Stimulated activated naive CD8-positive, alpha-beta T cell treated with anti-CD3 and anti-CD28 coated beads, Interleukin-15, Interleukin-2, amounts not matched to agents 100 ng/mL and 50 ng/mL, for 24 hours (primary cell): ENCODE measurements around the gene MARCHF3.
"Not testable (repeated sequence)": the region's sequence is repeated elsewhere in the genome, so short reads cannot be mapped to it uniquely, and the experiment has no call there.

ENCODE experiments used
- H3K27ac Mint-ChIP-seq: one replicate; pipeline ENCODE4 v1.8.0; 2021; ENCODE audit warnings: mild to moderate bottlenecking, mixed read lengths
- H3K27me3 Mint-ChIP-seq: one replicate; pipeline ENCODE4 v1.8.0; 2021; ENCODE audit warnings: mixed read lengths
- H3K36me3 Mint-ChIP-seq: one replicate; pipeline ENCODE4 v1.8.0; 2021; ENCODE audit warnings: low read depth, mixed read lengths
- H3K4me1 Mint-ChIP-seq: one replicate; pipeline ENCODE4 v1.8.0; 2021; ENCODE audit warnings: low read depth, mixed read lengths
- H3K4me3 Mint-ChIP-seq: one replicate; pipeline ENCODE4 v1.8.0; 2021; ENCODE audit warnings: mild to moderate bottlenecking, mixed read lengths
- H3K9me3 Mint-ChIP-seq: one replicate; pipeline ENCODE4 v1.8.0; 2021; ENCODE audit warnings: mixed read lengths

The MARCHF3 gene

DNA sequence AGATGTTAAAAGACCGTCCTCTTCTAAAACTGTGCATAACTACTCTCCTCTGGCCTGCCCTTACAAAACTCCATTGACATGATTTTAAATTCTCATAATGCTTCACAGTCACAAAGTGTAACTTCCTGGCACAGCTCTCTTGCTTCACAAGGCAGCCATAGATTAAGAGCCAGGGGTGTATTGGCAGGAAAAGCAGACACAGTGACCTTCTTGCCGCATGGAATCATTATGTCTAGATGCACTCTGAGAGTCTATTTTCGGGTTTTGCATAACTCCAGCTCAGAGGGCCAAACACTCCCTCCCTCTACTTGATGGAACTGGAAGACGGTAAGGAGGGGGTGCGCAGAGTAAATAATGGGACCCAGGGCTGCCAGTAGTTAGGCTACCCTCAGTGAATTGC is 110.1 kb downstream of the MARCHF3 start:
- peaks cover 2% of the 10 kb centered on the region for H3K36me3 Mint-ChIP-seq
- H3K9me3 Mint-ChIP-seq, result no peaks in the 10 kb centered on the region
- H3K4me1 Mint-ChIP-seq, result no peaks in the 10 kb centered on the region
- no peak overlapping the region for H3K4me3 Mint-ChIP-seq
- H3K27me3 Mint-ChIP-seq, result no peaks in the 10 kb centered on the region
- H3K27ac Mint-ChIP-seq, result no peak overlapping the region

DNA sequence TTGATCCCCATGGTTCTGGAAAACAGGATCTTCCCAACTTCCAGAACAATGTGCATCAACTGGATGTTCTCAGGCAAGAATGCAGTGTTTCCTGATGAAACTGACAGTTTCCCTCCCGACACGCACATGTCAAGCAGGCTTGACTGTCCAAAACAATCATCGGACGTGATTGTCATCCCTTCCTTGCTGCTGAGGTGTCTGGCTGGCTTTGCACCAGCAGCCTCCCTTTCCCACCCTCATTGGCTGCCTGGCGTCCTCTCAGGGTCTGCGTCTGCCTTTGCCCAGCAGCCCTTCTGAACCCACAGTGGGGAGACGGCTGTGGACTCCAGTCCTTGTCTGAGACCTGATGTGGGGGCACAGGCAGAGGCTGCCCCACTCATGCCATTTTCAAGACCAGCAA is 110.8 kb downstream of the MARCHF3 start:
- peaks cover 4% of the 10 kb centered on the region for H3K36me3 Mint-ChIP-seq
- H3K4me1 Mint-ChIP-seq, result no peaks in the 10 kb centered on the region
- no peaks in the 10 kb centered on the region for H3K27me3 Mint-ChIP-seq
- no peaks in the 10 kb centered on the region for H3K9me3 Mint-ChIP-seq
- H3K27ac Mint-ChIP-seq, result no peak overlapping the region
- no peak overlapping the region for H3K4me3 Mint-ChIP-seq

DNA sequence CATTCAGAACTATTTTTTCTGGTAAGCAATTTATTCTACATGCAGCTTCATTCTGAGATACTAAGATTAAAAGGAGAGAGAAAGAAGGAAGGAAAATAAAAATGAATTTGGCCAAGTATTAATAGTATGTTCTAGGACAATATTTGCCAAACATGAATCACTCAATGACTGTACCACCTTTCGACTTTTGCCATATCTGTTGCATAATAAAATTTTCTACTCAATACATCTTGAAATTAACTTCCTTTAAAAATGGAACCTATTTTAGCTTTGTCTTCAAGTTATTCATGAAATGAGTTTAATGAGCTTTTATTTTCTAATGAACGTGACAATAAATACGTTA is 111.8 kb downstream of the MARCHF3 start:
- Mint-ChIP-seq H3K9me3 (no peaks in the 10 kb centered on the region), H3K4me1 (no peaks in the 10 kb centered on the region), H3K36me3 (peaks cover 5% of the 10 kb centered on the region), H3K27me3 (no peaks in the 10 kb centered on the region), H3K27ac (no peak overlapping the region), H3K4me3 (no peak overlapping the region)

DNA sequence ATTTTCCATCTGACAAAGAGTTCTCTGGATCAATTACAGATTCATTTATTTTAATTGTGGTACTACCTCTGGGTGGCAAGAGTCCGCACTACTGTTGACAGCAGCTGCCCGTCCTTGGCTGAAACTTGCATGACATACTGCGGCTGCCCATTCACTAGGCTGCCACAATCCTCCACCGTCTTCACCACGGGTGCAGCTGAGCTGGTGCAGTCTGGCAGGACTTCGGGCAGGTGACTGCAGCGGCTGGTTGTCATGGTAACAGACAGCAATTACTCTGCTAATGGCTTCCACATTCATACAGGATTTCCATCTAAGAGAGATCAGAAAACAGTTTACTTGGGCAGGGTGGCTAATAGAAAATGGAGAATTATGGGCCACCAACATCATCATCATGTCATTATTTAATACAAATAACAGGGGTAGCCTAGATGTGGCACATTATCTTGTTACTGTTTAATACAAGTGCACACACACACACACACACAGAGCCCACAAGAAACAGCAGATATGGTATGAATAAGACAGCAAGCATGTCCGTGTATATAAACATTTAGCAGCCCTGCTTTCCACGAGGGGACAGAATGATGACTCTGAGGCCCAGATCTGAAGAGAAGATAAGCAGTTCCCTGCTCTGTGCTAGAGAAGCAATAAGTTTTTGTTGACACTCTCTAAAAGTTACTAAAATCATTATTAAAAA is 112.3 kb downstream of the MARCHF3 start:
- H3K36me3 Mint-ChIP-seq, result peaks cover 9% of the 10 kb centered on the region
- no peaks in the 10 kb centered on the region for H3K27me3 Mint-ChIP-seq
- H3K27ac Mint-ChIP-seq, result no peak overlapping the region
- no peak overlapping the region for H3K4me3 Mint-ChIP-seq
- no peaks in the 10 kb centered on the region for H3K4me1 Mint-ChIP-seq
- H3K9me3 Mint-ChIP-seq, result no peaks in the 10 kb centered on the region

DNA sequence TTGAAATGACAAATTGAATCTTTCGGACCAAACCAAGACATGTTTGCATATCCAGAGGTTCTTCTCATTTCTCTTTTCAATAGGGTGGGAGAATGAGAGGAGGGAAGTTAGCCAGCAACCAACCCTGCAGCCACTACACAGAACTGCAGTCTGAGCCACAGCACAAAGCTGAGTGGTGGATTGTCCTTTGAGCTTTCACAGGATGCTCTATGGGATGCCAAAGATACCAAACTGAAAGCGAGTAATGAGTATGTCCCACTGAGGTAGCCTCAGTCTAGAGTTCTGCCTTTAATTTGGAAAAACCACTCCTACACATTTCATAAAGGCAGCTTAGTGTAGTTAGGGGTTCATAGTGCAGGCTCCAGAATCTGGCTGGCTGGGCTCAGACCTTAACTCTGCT is 114.9 kb downstream of the MARCHF3 start:
- no peaks in the 10 kb centered on the region for H3K27me3 Mint-ChIP-seq
- H3K36me3 Mint-ChIP-seq, result peaks cover 32% of the 10 kb centered on the region
- peaks cover 6% of the 10 kb centered on the region for H3K9me3 Mint-ChIP-seq
- H3K4me3 Mint-ChIP-seq, result no peak overlapping the region
- H3K27ac Mint-ChIP-seq, result no peak overlapping the region
- H3K4me1 Mint-ChIP-seq, result no peaks in the 10 kb centered on the region

DNA sequence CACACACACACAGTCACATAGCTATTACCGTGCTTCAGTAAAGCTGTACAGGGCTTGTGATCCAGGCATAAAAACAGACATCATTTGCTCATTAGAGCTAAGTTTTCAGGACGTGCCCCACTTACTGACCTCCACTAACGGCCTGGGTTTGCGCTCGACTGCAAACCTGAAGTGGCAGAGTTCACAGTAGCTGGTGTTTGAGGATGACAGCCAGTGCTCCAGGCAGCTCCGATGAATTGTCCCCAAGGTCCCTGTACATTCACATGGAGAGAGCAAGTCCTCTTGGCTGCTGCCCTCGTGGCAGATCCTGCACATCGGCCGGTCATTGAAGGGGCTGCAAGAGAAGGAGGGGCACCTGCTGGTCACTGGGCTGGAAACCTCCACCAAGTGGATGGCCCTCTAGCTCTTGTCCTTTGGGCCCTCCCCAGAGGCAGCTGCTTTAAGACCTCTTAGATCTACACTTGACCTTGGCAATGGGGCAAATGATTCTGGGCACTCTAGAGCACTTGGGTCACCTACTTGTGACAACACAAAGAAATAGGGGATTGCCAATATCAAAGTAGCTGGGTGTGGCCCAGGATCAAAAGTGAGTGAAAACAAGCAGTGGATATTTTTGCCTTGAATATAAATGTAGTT is 115.4 kb downstream of the MARCHF3 start:
- H3K36me3 Mint-ChIP-seq, result peaks cover 38% of the 10 kb centered on the region
- no peaks in the 10 kb centered on the region for H3K27me3 Mint-ChIP-seq
- no peak overlapping the region for H3K4me3 Mint-ChIP-seq
- peaks cover 8% of the 10 kb centered on the region for H3K9me3 Mint-ChIP-seq
- no peaks in the 10 kb centered on the region for H3K4me1 Mint-ChIP-seq
- H3K27ac Mint-ChIP-seq, result no peak overlapping the region

DNA sequence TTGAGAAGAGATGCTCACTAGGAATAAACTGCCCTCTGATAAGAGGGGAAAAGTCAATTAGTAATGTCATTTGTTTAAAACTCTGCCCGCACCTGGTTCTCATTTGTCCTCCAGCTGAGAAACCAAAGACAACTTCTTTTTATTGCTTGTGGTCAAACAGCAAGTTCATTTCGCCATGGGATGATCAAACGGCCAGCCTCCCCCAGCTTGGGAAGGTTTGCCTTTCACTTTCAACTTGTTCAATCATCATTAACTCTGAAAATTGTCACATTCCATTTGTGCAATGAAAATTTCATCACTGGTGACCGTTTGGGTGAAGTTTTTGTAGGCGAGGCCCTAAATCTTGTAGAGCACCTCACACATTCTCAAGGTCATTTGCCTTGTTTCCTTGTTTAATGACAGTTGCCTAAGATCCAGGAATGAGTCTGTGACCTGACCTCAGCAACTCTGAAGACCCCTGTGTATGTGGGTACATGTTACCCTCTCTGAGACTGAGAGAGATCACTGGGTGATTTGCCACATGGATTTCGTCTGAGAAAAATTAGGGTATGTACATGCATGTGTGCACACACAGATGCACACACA is 117.7 kb downstream of the MARCHF3 start:
- no peak overlapping the region for H3K27ac Mint-ChIP-seq
- H3K27me3 Mint-ChIP-seq, result no peaks in the 10 kb centered on the region
- H3K9me3 Mint-ChIP-seq, result peaks cover 20% of the 10 kb centered on the region
- H3K36me3 Mint-ChIP-seq, result peaks cover 51% of the 10 kb centered on the region
- no peak overlapping the region for H3K4me3 Mint-ChIP-seq
- H3K4me1 Mint-ChIP-seq, result no peaks in the 10 kb centered on the region

DNA sequence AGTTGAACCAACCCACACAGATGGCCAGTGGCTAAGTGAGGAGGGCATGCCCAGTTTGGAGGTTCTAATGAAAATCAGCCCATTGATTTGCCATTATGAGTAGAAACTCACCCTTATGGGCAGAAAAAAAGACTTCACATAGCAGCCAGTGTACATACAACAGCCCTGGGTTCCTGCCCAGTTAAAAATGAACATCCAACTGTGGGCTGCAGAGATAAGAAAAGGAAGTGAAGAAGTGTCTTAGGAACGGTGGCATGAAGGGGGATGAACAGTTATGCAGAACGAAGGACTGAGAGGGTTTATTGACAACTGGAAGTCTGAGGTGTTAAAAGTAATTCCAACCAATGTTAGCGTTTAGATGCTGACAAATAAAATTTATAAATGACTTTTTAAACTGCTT is 118.4 kb downstream of the MARCHF3 start:
- Mint-ChIP-seq H3K27ac (no peak overlapping the region), H3K4me3 (no peak overlapping the region)

DNA sequence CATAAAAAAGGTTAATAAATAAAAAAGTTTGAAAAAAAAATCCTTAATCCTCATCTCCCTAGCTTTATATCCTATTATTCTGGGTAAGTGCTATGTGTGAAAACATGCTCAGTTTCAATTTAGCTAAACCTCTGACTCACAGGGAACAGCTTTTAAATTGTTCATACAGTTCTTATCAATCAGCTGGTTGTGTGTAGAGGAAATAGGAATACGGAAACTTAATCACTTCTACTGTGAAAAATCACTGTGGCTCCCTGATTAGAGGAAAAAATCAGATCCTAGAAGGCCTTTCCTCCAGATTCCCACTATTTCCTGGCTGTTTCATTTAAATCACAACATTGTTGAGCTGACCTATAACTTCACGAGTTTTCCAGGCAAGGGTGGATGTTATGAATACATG is 120.5 kb downstream of the MARCHF3 start:
- H3K4me3 Mint-ChIP-seq, result no peak overlapping the region
- H3K27ac Mint-ChIP-seq, result no peak overlapping the region
- H3K27me3 Mint-ChIP-seq, result no peaks in the 10 kb centered on the region
- peaks cover 47% of the 10 kb centered on the region for H3K36me3 Mint-ChIP-seq
- no peaks in the 10 kb centered on the region for H3K4me1 Mint-ChIP-seq
- peaks cover 20% of the 10 kb centered on the region for H3K9me3 Mint-ChIP-seq

More for the DNA sequence above, 118.4 kb downstream of the MARCHF3 start:
- peaks cover 20% of the 10 kb centered on the region for H3K9me3 Mint-ChIP-seq
- no peaks in the 10 kb centered on the region for H3K27me3 Mint-ChIP-seq
- peaks cover 51% of the 10 kb centered on the region for H3K36me3 Mint-ChIP-seq
- H3K4me1 Mint-ChIP-seq, result no peaks in the 10 kb centered on the region

DNA sequence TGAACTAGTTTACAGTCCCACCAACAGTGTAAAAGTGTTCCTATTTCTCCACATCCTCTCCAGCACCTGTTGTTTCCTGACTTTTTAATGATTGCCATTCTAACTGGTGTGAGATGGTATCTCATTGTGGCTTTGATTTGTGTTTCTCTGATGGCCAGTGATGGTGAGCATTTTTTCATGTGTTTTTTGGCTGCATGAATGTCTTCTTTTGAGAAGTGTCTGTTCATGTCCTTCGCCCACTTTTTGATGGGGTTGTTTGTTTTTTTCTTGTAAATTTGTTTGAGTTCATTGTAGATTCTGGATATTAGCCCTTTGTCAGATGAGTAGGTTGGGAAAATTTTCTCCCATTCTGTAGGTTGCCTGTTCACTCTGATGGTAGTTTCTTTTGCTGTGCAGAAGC is 126.0 kb downstream of the MARCHF3 start:
- peaks cover 12% of the 10 kb centered on the region for H3K36me3 Mint-ChIP-seq
- not testable (repeated sequence) for H3K27ac Mint-ChIP-seq, H3K9me3 Mint-ChIP-seq, H3K27me3 Mint-ChIP-seq, H3K4me3 Mint-ChIP-seq, H3K4me1 Mint-ChIP-seq

DNA sequence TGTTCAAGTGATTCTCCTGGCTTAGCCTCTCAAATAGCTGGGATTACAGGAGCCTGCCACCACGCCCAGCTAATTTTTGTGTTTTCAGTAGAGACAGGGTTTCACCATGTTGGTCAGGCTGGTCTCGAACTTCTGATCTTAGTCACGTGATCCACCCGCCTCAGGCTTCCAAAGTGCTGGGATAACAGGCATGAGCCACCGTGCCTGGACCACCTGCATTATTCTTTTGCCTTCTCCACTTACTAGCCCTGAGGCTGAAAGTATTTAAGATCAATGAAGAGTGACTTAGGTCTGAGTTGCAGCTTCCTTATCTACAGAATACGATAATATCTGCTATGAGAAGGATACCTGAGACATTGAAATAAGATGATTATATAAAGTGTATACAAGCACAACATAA is 129.6 kb downstream of the MARCHF3 start:
- Mint-ChIP-seq H3K9me3 (no peaks in the 10 kb centered on the region), H3K27me3 (no peaks in the 10 kb centered on the region), H3K27ac (no peak overlapping the region), H3K4me3 (no peak overlapping the region), H3K36me3 (peaks cover 13% of the 10 kb centered on the region), H3K4me1 (no peaks in the 10 kb centered on the region)

DNA sequence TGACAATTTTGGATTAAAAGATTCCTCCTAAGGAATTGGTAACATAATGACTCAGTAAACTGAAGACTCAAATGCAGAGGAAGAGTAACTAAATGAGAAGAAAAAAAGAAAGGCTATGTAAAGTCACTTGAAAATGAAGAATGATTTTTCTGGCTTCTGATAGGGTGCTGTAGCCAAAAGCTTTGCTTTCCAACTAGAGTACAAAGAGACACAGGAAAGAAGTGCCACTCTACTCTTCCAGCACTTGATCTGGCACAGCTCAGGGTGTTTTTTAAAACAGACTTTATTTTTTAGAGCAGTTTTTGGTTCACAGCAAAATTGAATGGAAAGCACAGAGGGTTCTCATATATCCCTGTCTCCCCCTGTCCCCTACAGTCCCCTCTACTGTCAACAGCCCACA is 130.9 kb downstream of the MARCHF3 start:
- peaks cover 13% of the 10 kb centered on the region for H3K36me3 Mint-ChIP-seq
- no peak overlapping the region for H3K27ac Mint-ChIP-seq
- H3K27me3 Mint-ChIP-seq, result no peaks in the 10 kb centered on the region

DNA sequence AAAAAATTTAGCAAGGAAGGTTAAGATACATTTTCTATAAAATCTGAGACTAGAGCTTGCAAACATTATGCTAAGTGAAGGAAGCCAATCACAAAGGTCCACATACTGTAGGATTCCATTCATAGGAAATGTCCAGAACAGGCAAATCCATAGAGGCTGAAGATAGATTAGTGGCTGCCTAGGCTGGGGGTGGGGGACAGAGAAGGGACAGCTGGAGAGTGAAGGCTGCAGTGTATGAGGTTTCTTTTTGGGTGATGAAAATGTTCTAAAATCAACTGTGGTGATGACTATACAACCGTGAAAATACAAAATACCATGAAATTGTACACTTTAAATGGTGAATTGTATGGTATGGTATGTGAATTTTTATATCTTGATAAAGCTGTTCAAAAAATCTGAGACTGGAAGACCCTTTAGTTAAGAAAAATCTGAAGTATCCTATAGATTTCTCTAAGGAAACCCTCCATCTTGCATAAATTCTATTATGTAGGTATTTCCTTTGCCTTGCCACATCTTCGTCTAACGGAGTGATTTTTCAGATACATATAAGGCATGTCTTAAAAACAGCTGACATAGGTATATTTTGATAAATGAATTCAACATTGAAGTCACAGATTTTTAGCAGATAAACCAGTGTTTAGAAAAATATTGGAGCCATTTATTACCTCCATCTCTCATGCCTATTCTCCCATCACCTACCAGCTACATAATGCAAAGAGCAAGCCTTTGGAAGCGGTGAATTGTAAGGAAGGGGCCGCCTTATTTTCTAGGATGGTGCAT is 132.3 kb downstream of the MARCHF3 start:
- Mint-ChIP-seq H3K4me1 (no peaks in the 10 kb centered on the region), H3K27me3 (no peaks in the 10 kb centered on the region), H3K36me3 (peaks cover 13% of the 10 kb centered on the region), H3K4me3 (no peak overlapping the region), H3K27ac (no peak overlapping the region), H3K9me3 (no peaks in the 10 kb centered on the region)

More for the DNA sequence above, 130.9 kb downstream of the MARCHF3 start:
- Mint-ChIP-seq H3K9me3 (no peaks in the 10 kb centered on the region), H3K4me1 (no peaks in the 10 kb centered on the region), H3K4me3 (no peak overlapping the region)

DNA sequence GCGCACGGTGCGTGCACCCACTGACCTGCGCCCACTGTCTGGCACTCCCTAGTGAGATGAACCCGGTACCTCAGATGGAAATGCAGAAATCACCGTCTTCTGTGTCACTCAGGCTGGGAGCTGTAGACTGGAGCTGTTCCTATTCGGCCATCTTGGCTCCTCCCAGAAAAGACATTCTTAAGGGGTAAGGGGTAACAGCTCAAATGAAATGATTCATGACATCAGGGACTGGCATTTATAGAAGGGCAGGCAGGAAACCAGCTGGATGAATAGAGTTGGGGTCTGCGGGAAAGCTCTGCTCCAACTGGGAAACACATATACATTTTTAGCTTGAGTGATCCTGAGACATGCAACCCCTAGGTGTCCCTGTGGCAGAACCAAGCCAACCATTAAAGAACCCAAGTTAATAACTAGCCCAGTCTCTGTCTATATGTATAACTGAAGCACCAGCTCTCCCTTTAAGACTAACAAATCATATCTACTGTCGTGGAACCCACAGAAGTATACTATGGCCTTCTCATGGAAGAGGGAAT is 134.1 kb downstream of the MARCHF3 start:
- Mint-ChIP-seq H3K27ac (no peak overlapping the region), H3K4me3 (no peak overlapping the region), H3K27me3 (no peaks in the 10 kb centered on the region), H3K36me3 (peaks cover 10% of the 10 kb centered on the region), H3K4me1 (no peaks in the 10 kb centered on the region), H3K9me3 (no peaks in the 10 kb centered on the region)

DNA sequence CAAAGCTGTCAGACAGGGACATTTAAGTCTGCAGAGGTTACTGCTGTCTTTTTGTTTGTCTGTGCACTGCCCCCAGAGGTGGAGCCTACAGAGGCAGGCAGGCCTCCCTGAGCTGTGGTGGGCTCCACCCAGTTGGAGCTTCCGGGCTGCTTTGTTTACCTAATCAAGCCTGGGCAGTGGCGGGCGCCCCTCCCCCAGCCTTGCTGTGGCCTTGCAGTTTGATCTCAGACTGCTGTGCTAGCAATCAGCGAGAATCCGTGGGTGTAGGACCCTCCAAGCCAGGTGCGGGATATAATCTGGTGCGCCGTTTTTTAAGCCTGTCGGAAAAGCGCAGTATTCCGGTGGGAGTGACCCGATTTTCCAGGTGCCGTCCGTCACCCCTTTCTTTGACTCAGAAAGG is 134.6 kb downstream of the MARCHF3 start:
- not testable (repeated sequence) for H3K9me3 Mint-ChIP-seq, H3K36me3 Mint-ChIP-seq, H3K4me3 Mint-ChIP-seq, H3K27ac Mint-ChIP-seq, H3K27me3 Mint-ChIP-seq, H3K4me1 Mint-ChIP-seq
